NCI-H226 (cell line): ENCODE measurements around the gene RUBCN.

Experiments used
- DNase-seq: peaks from one replicate; pipeline ENCODE4 v3.0.0-alpha.2; 2015

RUBCN gene

GRCh38 chr3:197736491-197737318, at the start of gene RUBCN:
Gene RUBCN, minus strand, starts transcription at chr3:197736904. Its CDS starts 185 bp downstream, at chr3:197736719.
- DNase-seq: peak; percentile 98

DNA sequence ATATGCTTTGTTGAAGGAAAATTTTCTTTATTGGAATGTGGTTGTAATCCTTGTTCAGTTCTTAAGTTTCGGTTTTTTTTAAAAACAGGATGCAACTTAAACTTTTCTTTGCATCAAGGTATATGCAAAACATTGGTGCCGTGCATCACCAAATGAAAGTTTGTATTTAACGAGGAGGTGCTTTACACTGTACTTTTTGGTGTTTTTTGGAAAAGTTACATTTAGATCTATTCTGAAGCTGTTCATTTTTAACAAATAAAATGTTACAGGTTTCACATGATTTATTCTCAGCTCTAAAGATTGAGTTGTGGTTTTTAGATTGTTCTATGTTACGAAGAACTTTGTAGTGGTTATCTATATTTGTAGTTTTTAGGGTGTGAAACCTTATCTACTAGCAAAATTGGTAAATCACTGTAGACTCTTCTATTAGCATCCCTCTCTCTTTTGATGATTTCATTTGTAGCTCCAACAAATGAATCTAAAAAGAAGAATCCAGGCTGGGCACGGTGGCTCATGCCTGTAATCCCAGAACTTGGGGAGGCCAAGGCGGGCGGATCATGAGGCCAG, 47.4 kb upstream of the RUBCN start:
- no peak for DNase-seq

DNA sequence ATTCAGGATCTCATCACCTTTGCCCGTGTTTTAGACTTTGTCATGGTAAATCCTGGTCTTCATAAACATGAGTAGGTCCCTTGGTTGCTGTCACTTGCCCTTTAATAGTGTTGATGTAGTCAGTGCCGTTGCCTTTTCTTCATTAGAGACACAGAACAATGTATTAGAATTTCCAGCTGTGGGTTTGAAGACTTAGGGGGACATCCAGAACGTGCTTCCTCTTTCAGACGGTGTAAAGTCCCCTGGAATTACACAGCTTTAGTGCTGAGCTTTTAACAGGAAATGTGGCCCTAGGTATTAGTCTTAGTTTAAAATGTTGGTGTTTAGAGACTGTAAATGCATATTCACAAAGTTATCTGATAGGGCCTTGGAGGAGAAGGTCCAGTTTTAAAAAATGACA, 45.5 kb upstream of the RUBCN start:
- no peak for DNase-seq

DNA sequence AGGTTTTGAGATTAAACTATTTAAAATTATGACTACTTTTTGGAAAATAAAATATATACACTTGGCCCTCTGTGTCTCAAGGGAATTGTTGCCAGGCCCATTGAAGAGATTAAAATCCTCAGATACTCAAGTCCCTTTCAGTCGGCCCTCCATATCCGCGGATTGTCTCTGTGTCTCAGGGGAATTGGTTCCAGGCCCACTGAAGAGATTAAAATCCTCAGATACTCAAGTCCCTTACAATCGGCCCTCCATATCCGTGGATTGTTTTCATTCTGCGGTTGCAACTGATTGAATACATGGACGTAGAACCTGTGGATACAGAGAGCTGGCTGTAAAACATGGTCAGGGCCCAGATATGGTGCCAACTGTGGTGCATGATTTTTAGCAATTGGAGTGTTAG, 38.6 kb upstream of the RUBCN start:
- DNase-seq: no peak

DNA sequence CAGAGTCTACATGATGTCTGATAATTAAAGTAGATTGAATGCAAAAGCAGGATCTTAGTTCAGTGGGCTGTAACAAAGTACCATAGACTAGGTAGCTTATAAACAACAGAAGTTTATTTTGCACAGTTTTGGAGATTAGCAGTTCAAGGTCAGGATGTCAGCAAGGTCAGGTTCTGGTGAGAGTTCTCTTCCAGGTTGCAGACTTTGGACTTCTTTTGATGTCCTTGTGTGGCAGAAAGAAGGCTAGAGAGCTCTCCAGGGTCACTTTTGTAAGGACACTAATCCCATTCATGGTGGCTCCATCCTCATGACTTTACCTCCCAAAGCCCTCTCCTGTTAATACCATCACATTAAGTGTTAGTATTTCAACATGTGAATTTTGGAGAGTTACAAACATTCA, 25.1 kb upstream of the RUBCN start:
- no peak for DNase-seq

DNA sequence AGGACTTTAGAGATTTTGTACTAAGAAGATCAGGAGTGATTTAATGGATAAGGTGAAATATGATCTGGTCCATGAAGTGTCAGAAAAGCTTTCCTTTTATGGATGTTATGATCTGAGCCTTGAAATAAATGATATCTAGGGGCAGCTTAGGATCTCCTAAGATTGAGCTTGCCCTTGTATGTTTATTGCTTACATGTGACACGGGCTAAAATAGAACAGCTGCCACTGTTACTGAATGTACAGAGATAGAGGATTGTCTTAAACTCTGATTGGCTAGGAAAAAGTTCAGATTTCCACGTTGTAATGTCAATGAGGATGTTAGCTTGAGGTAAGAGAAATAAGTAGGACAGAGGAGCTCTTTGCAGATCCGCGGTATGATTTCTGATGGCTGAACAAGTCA, 21.8 kb upstream of the RUBCN start:
- no peak for DNase-seq

GRCh38 chr3:197756704-197757103, 20.0 kb upstream of the RUBCN start:
- no peak for DNase-seq

DNA sequence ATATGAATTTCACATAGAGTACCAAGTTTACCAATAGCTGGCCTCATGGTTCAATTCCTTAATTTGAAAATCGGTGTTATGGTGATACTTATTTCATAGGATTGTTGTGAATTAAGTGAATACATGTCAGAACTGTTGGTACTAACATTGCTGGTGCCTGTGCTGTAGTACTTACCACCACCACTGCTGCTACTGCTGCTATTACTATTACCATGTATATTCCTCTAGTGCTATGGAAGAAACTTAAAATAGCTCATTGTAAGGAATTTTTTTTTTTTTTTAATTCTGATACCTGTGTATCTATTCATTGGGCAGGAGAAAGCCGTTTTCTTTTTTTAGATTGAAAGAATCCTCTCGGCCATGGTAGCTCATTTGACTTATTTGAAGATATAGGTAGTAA, 16.6 kb upstream of the RUBCN start:
- DNase-seq: no peak

DNA sequence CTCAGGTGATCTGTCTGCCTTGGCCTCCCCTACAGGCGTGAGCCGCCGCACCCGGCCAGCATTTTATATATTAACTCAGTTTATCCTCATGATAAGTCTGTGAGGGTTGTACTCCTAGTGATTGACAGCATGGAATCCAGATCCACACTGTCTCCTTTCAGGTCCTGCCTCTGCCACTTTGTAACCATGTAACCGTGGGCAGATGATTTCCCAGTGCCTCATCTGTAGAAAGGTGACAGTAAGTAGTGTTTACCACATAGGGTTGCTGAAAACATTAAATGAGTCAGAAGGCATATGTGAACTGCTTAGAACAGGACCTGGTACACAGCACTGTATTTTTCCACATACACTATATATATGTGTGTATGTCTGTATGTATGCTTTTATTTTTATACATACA, 15.4 kb upstream of the RUBCN start:
- no peak for DNase-seq

DNA sequence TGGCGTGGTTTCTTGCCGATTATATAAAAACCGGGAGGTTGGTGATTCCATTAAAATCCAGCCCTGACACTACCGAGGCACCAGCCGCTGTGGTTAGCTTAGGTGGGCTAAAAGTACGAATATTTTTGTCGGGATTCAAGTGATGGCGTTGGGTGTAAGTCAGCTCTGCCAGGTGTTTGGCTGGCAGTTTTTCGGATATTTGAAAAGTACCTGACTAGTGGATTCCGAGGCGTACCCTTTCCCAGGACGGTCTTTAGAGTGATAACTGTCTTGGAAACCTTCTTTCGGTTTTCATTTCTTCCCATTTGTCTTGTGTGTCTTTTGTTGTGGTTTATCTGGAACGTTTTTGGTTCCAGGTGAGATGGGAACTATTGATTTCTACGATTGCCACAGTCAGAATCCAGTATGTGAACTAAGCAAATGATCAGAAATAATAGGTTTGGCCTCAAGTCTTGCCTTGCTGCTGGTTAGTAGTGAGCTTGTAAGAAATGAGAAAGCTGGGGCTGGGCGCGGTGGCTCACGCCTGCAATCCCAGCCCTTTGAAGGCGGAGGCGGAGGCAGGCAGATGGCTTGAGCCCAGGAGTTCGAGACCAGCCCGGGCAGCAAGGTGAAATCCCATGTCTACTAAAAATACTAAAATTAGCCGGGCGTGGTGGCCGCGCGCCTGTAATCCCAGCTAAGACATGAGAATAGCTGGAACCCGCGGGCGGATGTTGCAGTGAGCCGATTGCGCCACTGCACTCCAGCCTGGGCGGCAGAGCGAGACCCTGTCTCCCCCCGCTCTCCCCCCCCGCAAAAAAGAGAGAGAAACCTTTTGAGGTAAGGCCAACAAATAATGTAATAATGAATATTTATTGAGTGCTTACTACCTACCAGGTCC, 14.4 kb upstream of the RUBCN start:
- no peak for DNase-seq

GRCh38 chr3:197750396-197750831, 13.7 kb upstream of the RUBCN start:
- no peak for DNase-seq

- DNase-seq: peak; percentile 82
Measured at GRCh38 chr3:197749601-197750395, 13.1 kb upstream of the RUBCN start, which contains the start of gene FYTTD1. Gene FYTTD1, plus strand, starts transcription at chr3:197749883. Its CDS starts 89 bp downstream, at chr3:197749972.

DNA sequence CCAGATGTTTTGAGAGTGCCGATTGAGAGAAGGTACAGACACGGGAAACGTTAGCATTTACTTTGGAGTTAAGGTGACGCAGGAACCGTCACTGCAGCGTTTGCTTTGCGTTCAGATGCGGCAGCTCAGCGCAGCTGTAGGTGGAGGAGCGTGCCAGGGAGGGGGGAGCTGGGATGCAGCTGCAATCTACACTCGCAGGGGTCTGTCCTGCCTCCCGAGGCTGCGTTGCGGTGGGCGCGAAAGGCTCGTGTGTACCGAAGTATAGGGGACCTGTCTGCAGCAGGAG, 12.6 kb upstream of the RUBCN start:
- no peak for DNase-seq

GRCh38 chr3:197748597-197749314, 12.1 kb upstream of the RUBCN start:
- no peak for DNase-seq

DNA sequence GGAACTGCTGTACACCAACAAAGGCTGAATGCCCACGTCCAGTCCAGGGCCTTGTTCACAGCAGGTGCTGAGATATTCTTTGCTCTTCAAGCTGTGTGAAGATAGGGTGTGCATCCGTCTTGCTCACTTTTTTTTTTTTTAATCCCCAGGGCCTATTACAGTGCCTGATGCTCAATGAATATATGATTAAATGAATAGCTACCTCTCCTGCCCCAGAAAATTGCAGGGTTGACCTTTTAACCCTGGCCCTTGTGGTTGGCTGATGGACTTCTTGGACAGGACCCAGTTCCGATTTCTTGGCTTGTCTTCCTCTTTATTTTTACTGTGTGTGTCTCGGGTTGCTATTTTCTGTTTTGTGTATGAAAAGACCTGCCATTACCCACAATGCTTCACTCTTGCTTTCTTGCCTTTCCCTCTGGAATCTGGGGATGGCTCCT, 10.1 kb upstream of the RUBCN start:
- DNase-seq: peak; percentile 35

- DNase-seq: peak; percentile 42
Measured at GRCh38 chr3:197746209-197746608, 9.5 kb upstream of the RUBCN start.

- no peak for DNase-seq
Measured at GRCh38 chr3:197742787-197743186, 6.1 kb upstream of the RUBCN start.

- no peak for DNase-seq
Measured at GRCh38 chr3:197737749-197738462, 1.2 kb upstream of the RUBCN start.

DNA sequence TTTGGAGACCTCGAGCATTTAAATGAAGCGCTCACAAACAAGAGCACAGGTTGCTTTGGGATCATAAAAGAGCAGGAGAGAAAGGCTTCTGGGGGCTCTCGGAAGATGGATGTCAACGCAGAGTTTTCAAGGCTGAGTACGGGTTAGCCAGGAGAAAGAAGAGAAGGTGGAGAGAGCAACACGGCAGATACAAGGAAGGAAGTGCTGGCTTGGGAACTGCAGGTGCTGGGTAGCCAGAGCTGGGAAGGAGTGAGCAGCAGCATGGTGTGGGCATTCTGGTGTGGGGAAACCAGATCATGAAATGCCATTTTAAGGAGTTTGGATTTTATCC, 580 bp upstream of the RUBCN start:
- DNase-seq: no peak

DNA sequence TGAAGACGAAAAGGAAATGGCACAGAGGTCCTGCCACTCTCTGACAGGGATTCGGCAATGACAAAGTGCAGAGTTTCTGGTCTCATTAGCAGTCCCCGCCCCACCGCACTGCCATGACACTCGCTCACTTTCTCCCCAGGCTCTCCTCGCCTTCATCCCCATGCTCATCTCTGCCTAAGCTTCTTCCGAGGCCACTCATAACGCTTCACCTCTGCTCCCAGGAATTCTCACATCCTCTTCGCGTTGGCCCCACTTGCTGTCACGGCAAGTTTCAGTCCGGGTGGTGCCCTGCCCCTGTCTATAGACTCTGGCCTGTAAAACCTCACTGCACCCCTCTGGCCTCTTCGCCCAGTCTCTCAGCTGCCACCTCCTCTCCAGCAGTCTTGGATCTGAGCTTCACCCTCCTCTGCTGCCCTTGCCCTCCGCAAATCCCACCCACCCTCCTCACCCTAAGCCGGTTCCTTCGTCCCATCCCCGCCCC, 654 bp downstream of the RUBCN start:
- DNase-seq: no peak

DNA sequence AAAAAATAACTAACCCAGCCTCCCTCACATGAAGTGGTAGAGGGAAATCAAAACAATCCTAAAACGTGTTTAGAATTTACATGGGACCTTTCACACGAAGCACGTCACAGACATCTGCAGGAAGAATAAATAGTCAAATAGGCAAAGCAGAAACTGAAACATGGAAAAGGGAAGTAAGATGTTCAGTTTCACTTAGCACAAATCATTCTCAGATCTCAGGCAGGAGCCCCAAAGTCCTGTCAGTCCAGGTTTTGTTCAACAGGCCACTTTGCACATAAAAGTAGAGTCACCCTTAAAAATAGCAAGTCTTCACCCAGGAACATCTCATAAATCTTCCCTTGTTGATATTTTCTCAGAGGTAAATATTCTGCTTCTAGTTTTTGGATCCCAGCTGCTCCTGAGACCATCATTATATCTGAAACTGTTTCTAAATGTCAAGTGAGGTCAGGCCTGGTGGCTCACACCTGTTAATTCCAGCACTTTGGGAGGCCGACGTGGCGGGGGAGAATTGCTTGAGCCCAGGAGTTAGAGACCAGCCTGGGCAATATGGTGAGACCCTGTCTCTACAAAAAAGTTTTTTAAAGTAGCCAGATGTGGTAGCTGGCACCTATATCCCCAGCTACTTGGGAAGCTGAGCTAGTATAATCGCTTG, 1.9 kb downstream of the RUBCN start:
- no peak for DNase-seq
